AG08395 (cell line): ENCODE data around the gene B4GALT5.
A peak's percentile ranks its signal among the peaks of the same experiment; 100 is the strongest.
"Not testable (repeated sequence)": the region's sequence is repeated elsewhere in the genome, so short reads cannot be mapped to it uniquely, and the experiment has no call there.

Source experiments
- DNase-seq: peaks from one replicate; pipeline ENCODE4 v3.0.0; 2012; ENCODE audit warnings: mixed read lengths, low spot score

B4GALT5 gene

GRCh38 chr20:49729780-49730179, 16.1 kb upstream of the B4GALT5 start:
- peak; percentile 55 for DNase-seq

GRCh38 chr20:49727894-49728885, 14.5 kb upstream of the B4GALT5 start:
- DNase-seq, result no peak

GRCh38 chr20:49727478-49727877, 13.8 kb upstream of the B4GALT5 start:
- no peak for DNase-seq

- DNase-seq, result no peak
Observed at GRCh38 chr20:49725694-49726093, 12.0 kb upstream of the B4GALT5 start.

- DNase-seq, result not testable (repeated sequence)
Observed at GRCh38 chr20:49725224-49725606, 11.5 kb upstream of the B4GALT5 start.

- peak; percentile 28 for DNase-seq
Observed at GRCh38 chr20:49724408-49725223, 10.9 kb upstream of the B4GALT5 start.

- not testable (repeated sequence) for DNase-seq
Observed at GRCh38 chr20:49723758-49724157, 10.1 kb upstream of the B4GALT5 start.

- DNase-seq, result not testable (repeated sequence)
Observed at GRCh38 chr20:49721326-49721725, 7.6 kb upstream of the B4GALT5 start.

- DNase-seq, result no peak
Observed at GRCh38 chr20:49715466-49715865, 1.8 kb upstream of the B4GALT5 start.

- DNase-seq, result peak; percentile 29
Observed at GRCh38 chr20:49712996-49713752, 504 bp downstream of the B4GALT5 start.

GRCh38 chr20:49712646-49712995, 1.1 kb downstream of the B4GALT5 start:
- no peak for DNase-seq

GRCh38 chr20:49712118-49712517, 1.6 kb downstream of the B4GALT5 start:
- DNase-seq, result no peak

- no peak for DNase-seq
Observed at GRCh38 chr20:49711667-49711987, 2.1 kb downstream of the B4GALT5 start.

GRCh38 chr20:49710971-49711666, 2.6 kb downstream of the B4GALT5 start:
- no peak for DNase-seq

- no peak for DNase-seq
Observed at GRCh38 chr20:49707118-49707517, 6.6 kb downstream of the B4GALT5 start.

- DNase-seq, result no peak
Observed at GRCh38 chr20:49706630-49707091, 7.0 kb downstream of the B4GALT5 start.

- DNase-seq, result not testable (repeated sequence)
Observed at GRCh38 chr20:49705893-49706292, 7.8 kb downstream of the B4GALT5 start.

- no peak for DNase-seq
Observed at GRCh38 chr20:49705358-49705757, 8.3 kb downstream of the B4GALT5 start.

- no peak for DNase-seq
Observed at GRCh38 chr20:49704932-49705336, 8.7 kb downstream of the B4GALT5 start.

- no peak for DNase-seq
Observed at GRCh38 chr20:49701916-49702315, 11.8 kb downstream of the B4GALT5 start.

- no peak for DNase-seq
Observed at GRCh38 chr20:49701241-49701790, 12.4 kb downstream of the B4GALT5 start.
